Renal cortex interstitium (tissue), 11 donors: ENCODE data around the gene SUSD6. TPM values are rescaled to one million over a fixed set of nuclear protein-coding genes. Genes with fewer than 3 reads are reported as not detected.
A peak's percentile ranks its signal among the peaks of the same experiment; 100 is the strongest.

ENCODE experiments used
- DNase-seq, 11 donors: peaks; one replicate each; pipeline ENCODE4 v3.0.0-alpha.2; 2013; ENCODE audit warnings: low read depth in 9 of 11, low spot score in 4 of 11; ENCODE audit errors: extremely low read depth in 1 of 11
- polyA plus RNA-seq, 3 donors: library from polyadenylated mRNA; unstranded; fragments of 120-200 nt; gene quantifications; one replicate each; pipeline ENCODE4 v1.2.1, GENCODE V29; 2013; ENCODE audit not compliant: insufficient read length in 3 of 3

SUSD6 gene
- polyA plus RNA-seq, 3 donors = 19.4 to 22.8 (median 19.8) TPM

DNA sequence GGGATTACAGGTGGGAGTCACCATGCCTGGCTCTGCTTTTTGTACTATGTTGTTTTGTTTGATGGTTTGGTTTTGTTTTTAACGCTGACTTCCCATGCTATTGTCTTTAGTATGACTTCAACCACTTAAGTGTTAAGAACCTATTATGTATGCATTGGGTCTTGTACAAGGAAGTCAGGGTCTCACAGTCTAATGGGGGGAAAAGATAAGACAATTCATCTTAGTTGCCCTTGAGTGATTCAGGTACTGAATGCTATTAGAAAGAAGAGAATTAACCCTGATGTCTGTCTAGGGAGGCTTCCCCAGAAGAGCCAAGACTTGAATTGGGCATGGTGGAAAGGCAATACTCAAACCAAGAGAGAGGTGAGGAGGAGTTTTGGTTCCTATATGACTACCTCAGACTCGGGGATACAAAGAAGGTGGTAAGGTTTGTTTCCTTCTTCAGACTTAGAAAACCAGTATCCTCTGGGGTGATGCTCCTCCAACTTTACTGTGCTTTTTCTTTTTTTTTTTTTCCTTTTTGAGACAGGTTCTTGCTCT, 64.6 kb downstream of the SUSD6 start:
- DNase-seq = no peak

GRCh38 chr14:69676723-69677122, 65.3 kb downstream of the SUSD6 start:
- DNase-seq = no peak

DNA sequence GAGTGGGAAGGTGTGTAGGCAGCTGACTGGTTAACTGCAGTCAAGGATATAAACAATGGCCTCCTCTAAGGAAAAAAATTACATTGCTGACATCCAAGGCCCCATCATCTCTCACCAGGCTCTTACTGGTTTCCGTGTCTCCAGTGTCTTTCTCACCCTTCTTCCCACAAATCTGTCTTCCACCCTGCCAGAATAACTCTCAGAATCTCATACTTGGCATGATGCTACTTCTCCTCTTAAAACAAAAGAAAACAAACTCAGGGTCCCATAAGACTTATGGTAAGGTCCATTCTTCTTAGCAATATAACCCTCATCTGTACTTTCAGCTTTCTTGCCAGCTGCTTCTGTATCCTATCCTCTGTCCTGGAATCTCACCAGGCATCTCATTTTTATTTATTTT, 68.9 kb downstream of the SUSD6 start:
- DNase-seq = no peak

DNA sequence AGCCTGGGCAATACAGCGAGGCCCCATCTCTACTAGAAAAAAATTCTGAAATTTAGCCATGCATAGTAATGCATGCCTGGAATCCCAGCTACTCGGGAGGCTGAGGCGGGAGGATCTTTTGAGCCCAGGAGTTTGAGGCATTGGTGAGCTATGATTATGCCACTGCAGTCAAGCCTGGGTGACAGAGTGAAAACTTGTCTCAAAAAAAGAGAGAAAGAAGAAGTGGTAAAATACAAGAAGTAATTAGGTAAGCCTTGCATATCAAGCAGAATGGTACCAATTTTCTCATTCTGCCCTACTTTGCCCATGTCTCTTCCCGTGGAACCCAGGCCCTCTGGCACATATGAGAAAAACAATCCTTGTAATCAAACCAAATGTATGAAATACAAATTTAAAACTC, 70.7 kb downstream of the SUSD6 start:
- DNase-seq = no peak

DNA sequence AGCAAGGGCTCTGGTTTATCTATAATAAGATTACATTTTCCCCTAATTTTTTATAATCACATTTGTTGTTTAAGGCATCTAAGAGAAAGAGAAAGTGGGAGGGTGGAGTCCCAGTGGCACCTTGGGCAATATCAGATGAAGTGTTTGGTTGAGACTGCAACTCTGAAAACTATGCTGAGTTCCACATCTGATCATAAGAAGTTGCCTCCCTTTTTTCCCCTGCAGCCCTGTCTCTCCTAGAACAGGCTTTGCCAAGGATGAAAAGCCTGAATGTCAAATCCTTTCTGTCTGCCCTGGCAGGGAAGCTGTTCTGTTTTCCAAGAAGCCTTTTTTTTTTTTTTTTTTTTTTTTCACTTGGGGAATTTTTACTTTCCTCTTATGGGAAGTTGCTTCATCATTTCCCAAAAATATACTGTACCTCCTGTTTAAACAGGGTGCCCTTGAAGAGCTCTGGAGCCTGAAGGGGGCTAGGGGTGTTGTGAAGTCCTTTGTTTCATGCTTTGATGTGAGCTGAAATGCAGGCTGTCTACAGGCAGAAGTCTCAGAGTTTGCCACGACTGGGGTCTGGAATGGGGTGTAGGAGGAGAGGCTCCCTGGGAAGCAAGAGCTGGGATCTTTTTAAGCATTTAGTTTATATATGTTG, 71.3 kb downstream of the SUSD6 start:
- DNase-seq = no peak

- DNase-seq = no peak
These were observed 72.6 kb downstream of the SUSD6 start for GRCh38 chr14:69683971-69684370.

DNA sequence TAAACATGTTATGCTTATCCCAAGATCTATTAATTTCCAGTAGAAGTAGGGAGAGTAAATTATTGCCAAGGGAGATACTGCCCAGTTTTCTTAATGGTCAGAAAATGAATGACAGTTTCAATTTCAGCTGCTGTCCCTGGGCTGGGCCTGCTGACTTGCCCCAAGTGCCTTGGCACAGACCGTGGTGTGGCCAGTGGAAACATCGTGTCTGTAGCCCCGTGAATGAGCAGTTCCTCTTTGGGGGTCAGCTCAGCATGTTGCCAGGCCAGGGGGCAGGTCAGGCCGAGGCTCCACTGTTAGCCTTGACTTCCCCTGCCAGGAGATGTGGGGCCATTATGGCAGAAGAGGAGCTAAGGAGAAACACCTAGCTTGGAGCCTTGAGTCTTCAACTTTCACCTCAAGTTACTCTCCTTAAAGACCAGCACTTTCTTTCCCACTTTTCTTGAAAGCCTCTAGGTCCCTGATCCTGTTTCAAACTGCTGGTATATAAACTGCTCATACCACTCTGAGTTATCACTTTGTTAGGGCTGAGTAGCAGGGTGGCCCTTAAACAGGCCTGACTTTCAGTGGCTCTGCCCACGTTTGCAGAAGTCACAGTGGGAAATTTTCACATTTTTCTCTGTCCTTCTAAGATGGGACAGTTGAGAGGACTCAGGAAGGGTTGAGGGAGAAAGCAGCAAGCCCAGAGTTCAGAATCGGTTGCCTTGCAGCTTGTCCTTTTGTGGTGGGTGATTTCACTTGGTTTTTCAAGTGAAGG, 73.2 kb downstream of the SUSD6 start:
- DNase-seq = no peak

DNA sequence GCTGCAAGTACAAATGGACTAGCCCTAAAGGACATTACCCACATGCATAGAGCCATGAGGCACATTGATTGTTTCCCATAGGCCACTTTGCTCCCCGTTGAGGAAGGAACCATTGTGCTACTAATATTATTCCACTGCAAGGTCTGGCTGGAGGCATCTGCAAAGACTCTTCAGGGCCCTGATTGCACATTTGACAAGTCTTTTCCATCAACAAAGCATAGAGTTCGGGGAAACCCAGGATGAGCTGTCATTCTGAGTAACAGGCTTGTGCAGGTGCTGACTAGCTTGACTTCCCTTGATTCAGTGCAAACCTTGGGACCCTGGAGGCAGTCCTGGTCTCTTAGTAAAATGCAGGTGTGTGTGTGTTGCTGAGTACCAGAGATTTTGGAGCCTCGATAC, 73.8 kb downstream of the SUSD6 start:
- no peak for DNase-seq

- DNase-seq = no peak
These were observed 74.3 kb downstream of the SUSD6 start for GRCh38 chr14:69685716-69686115.

DNA sequence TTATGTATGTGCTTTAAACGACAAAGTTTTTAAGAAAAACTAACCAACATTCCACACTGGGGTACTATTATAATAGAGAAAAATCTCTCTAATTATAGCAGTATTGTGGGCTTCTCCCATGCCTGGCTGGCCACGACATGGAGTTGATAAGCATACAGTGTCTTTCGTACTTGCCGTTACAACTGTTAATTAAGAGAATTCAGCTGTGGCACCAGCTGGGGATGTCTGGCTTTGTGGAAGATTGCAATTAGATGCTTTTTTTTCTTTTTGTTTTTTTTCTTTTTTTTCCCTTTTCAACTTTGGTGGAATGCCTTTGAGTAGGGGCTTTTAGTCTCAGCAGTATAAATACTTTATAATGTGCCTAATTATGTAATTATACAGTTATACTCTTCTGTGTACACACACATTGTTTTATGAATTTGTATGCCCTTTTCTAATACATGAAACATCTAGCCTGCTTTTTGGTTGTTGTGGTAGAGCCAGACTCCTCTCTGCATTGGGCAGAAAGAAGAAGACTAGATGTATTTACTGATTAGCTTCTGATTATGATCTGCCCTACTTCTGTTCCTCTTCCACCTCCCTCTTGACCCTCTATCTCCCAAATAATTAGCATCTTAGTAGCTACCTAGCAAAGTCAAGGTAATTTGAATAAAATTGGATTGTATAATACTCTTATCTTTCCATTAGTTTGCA, 76.4 kb downstream of the SUSD6 start:
- DNase-seq = no peak

DNA sequence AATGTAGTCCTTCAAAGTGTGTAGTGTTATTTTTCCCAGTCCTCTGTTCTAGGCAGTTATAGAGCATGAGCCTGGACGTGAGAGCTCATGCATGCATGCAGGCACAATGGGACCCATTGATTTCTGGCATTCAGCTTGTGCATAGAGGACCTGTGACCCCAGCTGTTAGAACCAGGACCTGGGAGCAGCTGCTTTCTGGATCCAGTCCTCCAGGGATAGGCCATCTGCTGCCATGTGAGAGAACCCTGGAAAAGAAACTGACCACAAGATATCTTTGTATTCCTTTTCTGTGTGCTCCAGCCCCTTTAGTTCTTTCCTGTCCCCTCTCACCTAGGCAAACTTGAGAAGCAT, 76.9 kb downstream of the SUSD6 start:
- DNase-seq = no peak

- DNase-seq = no peak
These were observed 78.6 kb downstream of the SUSD6 start for GRCh38 chr14:69690042-69690441.

DNA sequence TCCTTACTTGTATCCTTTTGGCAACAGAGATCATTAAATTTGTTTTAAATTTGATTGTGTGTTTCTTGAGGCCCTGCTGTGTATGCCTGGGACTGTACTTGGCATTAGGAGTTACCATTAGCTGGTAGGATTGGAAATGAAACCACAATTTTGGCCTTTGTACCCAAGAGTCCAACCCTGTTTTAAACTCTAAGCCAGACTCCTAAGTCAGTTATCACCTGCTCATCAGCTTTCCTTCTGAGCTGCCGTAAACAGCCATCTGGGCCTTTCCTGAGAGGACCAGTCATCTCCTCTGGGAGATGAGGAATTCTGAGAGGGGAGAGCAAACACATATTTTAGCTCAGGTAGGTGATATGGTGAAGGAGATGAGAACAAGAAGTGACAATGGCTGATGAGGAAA, 81.2 kb downstream of the SUSD6 start:
- no peak for DNase-seq

DNA sequence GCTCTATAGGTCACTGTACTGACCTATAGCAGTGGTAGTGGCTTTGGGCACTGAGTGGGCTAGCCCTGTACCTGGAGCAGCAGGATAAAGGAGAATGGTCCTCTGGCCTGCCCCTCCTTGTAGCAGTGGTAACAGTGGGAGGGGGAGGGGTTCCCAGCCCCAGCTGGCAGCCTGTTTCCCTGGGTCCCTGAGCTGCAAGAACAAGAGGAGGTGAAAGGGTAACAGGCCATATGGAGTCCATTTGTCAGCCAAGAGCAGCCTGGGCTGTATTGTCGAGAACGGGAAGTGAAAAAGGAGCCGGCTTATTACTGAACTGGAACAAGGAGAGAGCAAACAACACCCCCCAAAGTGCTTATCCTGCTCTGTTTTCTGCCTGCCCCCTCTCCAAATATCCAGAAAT, 81.7 kb downstream of the SUSD6 start:
- DNase-seq = peak in 4 of 11 donors; percentile 69 to 77 (median 72)

GRCh38 chr14:69693801-69694729, 82.7 kb downstream of the SUSD6 start:
- DNase-seq = no peak

- DNase-seq = no peak
These were observed 83.4 kb downstream of the SUSD6 start for GRCh38 chr14:69694730-69695281.

GRCh38 chr14:69695322-69696203, 84.2 kb downstream of the SUSD6 start:
- DNase-seq = no peak

DNA sequence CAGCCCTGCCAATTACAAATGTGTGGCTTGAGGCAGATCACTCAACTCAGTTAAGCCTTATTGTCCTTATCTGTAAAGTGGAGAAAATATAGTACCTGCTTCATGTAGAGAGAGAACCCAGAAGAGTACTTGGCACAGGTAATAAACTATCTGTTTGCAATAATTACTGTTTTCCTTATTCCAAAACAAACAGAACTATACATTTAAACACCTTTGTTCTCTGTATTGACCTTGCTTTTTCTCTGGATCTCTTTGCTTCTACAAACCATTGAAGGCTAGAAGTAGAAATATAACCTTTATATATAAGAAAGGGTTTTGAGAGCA, 84.8 kb downstream of the SUSD6 start:
- no peak for DNase-seq
